NT2/D1 (cell line): Measurements from ENCODE around the gene CLASP2.
"Not testable (repeated sequence)": the region's sequence is repeated elsewhere in the genome, so short reads cannot be mapped to it uniquely, and the experiment has no call there.

Source experiments
- DNase-seq: peaks from one replicate; pipeline ENCODE4 v3.0.0-alpha.2; 2011; ENCODE audit warnings: low read depth, low spot score
- H3K27me3 ChIP-seq: 2 replicates; pipeline ENCODE4 v1.6.0; 2011; ENCODE audit warnings: mild to moderate bottlenecking; ENCODE audit not compliant: insufficient read length, insufficient read depth
- H3K36me3 ChIP-seq: 2 replicates; pipeline ENCODE4 v1.6.1; 2011; ENCODE audit warnings: mild to moderate bottlenecking, low read length, mixed read lengths; ENCODE audit not compliant: insufficient read depth, insufficient read length
- H3K4me1 ChIP-seq: 2 replicates; pipeline ENCODE4 v1.5.1; 2011; ENCODE audit not compliant: insufficient read depth, insufficient read length
- H3K4me3 ChIP-seq: 2 replicates; pipeline ENCODE4 v1.5.1; 2011; ENCODE audit warnings: low read depth; ENCODE audit not compliant: insufficient read length
- H3K9ac ChIP-seq: 2 replicates; pipeline ENCODE4 v1.6.0; 2011; ENCODE audit warnings: low read depth; ENCODE audit not compliant: insufficient read length
- H3K9me3 ChIP-seq: 2 replicates; pipeline ENCODE4 v1.5.1; 2011; ENCODE audit warnings: mild to moderate bottlenecking, low read length; ENCODE audit not compliant: insufficient read depth
- SUZ12 ChIP-seq: IDR thresholded peaks from 2 replicates; pipeline ENCODE4 v1.6.1; 2011; ENCODE audit not compliant: insufficient read length, insufficient read depth; ENCODE audit errors: extremely low read depth
- YY1 ChIP-seq: IDR thresholded peaks from 2 replicates; pipeline ENCODE4 v1.6.1; 2011; ENCODE audit not compliant: insufficient read length, insufficient read depth
- ZNF274 ChIP-seq: IDR thresholded peaks from 2 replicates; pipeline ENCODE4 v1.6.1; 2011; ENCODE audit warnings: mild to moderate bottlenecking, low read depth, low read length

CLASP2 gene

DNA sequence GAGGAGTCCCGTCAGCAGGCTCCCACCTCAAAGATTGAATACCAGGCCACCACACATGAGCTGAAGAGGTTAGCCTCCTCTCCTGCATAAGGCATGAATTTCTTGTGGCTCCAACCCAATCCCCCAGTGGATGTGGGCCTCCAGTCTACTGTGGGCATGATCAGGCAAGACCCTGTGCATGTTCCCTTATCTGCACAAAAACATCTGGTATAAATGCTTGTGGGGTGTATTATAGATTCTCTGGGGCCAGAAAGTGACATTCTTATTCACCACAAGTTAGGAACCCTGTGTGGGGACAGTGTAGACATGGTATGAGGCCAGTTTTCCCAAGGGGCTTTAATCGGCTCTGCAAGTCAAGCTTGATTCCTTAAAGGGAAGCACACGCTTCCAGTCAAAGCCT is 259.6 kb downstream of the CLASP2 start:
- no peak for TF ChIP-seq ZNF274
- no peak for TF ChIP-seq SUZ12
- TF ChIP-seq YY1, result no peak
- Histone ChIP-seq H3K4me3 (no peak overlapping the region), H3K36me3 (no peaks in the 10 kb centered on the region), H3K9ac (no peak overlapping the region), H3K4me1 (no peaks in the 10 kb centered on the region), H3K9me3 (peaks cover 46% of the 10 kb centered on the region), H3K27me3 (no peaks in the 10 kb centered on the region)
- no peak for DNase-seq

DNA sequence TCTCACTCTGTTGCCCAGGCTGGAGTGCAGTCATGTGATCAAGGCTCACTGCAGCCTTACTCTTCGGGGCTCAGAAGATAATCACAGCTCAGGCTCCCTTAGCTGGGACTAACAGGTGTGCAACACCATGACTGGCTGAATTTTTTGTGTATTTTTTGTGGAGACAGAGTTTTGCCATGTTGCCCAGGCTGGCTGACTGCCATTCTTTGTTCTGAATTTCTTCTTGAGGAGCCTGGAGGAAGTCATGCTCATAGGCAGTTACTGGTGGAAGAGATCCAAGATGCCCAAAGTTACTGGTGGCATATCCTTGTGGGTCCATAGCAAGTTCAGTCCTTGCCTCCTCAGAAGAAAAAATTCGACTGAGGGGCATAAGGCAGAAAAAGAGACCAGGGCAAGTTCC is 261.3 kb downstream of the CLASP2 start:
- Histone ChIP-seq H3K27me3 (no peaks in the 10 kb centered on the region), H3K36me3 (no peaks in the 10 kb centered on the region), H3K4me1 (no peaks in the 10 kb centered on the region), H3K4me3 (no peak overlapping the region), H3K9ac (no peak overlapping the region), H3K9me3 (peaks cover 52% of the 10 kb centered on the region)
- no peak for TF ChIP-seq SUZ12
- no peak for TF ChIP-seq ZNF274
- TF ChIP-seq YY1, result no peak
- DNase-seq, result no peak

DNA sequence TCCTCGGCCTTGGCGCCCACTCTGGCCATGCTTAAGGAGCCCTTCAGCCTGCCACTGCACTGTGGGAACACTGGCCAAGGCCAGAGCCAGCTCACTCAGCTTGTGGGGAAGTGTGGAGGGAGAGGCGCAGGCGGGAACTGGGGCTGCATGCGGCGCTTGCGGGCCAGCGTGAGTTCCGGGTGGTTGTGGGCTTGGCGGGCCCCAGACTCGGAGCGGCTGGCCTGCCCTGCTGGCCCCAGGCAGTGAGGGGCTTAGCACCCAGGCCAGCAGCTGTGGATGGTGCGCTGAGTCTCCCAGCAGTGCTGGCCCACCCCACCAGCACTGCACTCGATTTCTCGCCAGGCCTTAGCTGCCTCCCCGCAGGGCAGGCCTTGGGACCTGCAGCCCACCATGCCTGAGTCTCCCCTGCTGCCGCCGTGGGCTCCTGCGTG is 264.7 kb downstream of the CLASP2 start:
- H3K4me3 ChIP-seq, result no peak overlapping the region
- H3K9ac ChIP-seq, result no peak overlapping the region
- no peaks in the 10 kb centered on the region for H3K27me3 ChIP-seq
- no peaks in the 10 kb centered on the region for H3K4me1 ChIP-seq
- no peak for DNase-seq
- peaks cover 25% of the 10 kb centered on the region for H3K9me3 ChIP-seq
- no peaks in the 10 kb centered on the region for H3K36me3 ChIP-seq
- TF ChIP-seq ZNF274 (no peak), YY1 (no peak), SUZ12 (no peak)

DNA sequence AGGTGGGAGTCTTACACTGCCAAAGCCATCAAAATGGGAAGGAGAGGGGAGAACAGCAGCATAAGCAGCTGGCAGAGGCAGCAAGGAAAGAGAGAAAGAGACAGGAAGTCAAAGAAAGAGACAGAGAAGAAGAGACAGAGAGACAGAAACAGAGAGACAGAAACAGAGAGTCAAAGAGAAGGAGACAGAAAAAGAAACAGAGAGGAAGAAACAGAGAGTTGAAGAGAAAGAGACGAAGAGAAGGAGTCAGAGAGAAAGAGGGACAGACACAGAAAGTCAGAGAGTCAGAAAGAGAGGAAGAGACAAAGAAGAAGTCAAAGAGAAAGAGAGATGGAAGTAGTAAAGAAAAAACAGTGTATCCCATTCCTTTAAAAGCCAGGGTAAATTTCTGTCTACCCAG is 266.1 kb downstream of the CLASP2 start:
- not testable (repeated sequence) for H3K9ac ChIP-seq, DNase-seq, H3K4me1 ChIP-seq, H3K36me3 ChIP-seq, H3K4me3 ChIP-seq, H3K27me3 ChIP-seq
- H3K9me3 ChIP-seq, result peaks cover 16% of the 10 kb centered on the region; the same call in 1 of the 2 replicates

DNA sequence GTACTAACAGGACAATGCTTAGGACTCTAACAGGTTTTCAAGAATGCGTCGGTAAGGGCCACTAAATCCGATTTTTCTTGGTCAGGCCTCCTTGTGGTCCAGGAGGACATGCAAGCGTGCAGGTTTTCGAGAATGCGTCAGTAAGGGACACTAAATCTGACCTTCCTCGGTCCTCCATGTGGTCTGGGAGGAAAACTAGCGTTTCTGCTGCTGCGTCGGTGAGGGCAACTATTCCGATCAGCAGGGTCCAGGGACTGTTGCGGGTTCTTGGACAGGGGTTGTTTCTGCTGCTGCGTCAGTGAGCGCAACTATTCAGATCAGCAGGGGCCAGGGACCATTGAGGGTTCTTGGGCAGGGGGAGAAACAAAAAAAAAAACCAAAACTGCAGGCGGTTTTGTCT is 270.1 kb downstream of the CLASP2 start:
- TF ChIP-seq YY1 (no peak), SUZ12 (no peak), ZNF274 (no peak)
- Histone ChIP-seq H3K9me3 (peaks cover 2% of the 10 kb centered on the region; the same call in 1 of the 2 replicates), H3K36me3 (no peaks in the 10 kb centered on the region), H3K27me3 (no peaks in the 10 kb centered on the region), H3K9ac (peak overlapping the region; percentile 77), H3K4me1 (no peaks in the 10 kb centered on the region), H3K4me3 (peak overlapping the region; percentile 49)
- no peak for DNase-seq

DNA sequence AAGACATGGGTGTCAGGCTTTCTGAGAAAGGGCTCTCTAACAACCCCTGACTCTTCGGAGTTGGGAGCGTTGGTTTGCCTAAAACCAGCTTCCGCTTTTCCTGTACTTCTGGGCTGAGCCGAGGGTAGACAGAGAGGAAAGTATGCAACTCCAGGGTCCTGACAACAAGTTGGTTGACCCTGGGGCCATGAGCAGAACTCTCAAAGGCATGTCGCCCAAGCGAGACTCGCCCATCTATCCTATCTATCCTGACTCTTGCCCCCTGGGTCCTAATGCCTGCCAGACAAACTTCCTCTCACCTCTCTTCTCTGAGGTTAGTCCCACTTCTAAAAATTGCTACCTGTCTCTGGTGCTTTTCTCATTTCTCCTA is 270.8 kb downstream of the CLASP2 start:
- not testable (repeated sequence) for DNase-seq, H3K4me1 ChIP-seq, H3K27me3 ChIP-seq, H3K9me3 ChIP-seq, H3K36me3 ChIP-seq
- peak overlapping the region; percentile 26 for H3K9ac ChIP-seq
- H3K4me3 ChIP-seq, result peak overlapping the region; percentile 49
